Measurements from ENCODE around the gene GSE1.

Gene GSE1

DNA sequence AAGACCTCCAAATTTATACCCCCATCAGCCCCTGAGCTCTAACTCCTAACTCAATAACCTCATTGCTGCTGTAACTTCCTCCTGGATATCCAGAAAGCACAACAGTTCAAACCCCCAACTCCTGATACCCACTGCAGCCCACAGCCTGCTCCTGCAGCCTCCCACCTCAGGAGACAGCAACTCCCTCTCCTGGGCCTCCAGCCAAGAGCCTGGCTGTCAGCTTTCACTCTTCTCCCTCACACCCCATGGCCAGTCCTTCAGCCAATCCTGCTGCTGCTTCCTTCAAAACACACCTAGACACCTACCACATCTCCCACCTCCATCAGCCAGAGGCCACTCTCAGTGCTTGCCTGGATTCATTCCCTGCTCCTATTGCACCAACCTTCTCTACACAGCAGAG is 70.2 kb downstream of the GSE1 start:
- no peak for DNase-seq

DNA sequence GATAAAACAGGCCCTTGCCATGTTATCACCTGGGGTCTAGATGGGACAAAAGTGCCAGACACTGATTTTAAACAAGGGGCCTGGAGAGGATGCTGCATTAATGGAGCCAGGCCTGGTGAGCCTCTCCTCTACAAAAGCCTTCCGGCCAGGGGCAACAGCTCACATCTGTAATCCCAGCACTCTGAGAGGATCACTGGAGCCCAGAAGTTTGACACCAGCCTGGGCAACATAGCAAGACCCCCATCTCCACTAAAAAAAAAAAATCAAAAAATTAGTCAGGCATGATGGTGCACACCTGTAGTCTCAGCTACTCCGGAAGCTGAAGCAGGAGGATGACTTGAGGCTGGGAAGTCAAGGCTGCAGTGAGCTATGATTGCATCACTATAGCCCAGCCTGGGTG is 72.1 kb downstream of the GSE1 start:
- DNase-seq: no peak

DNA sequence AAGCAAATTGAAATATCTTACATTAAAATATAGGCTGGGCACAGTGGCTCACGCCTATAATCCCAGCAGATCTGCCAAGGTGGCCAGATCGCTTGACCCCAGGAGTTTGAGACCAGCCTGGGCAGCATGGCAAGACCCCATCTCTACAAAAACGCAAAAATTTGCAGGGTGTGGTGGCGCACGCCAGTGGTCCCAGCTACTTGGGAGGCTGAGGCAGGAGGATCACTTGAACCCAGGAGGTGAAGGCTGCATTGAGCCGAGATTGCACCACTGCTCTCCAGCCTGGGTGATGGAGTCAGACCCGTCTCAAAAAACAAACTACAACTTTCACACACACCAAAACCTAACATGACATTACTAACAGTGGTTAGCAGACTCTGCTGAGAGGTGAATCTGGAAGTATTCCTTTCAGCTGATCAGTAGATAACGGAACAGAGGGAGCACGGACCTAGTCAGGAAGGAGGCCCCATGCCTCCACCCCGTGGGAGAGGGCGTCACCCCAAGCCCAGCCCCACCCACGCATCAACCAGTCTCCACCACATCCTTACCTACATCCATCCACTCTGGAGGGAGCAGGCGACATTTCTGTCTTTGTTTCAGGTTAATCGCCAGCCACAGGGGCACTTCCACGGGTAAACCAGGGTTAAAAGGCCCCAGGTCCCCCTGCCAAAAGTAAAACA is 73.9 kb downstream of the GSE1 start:
- no peak for DNase-seq

DNA sequence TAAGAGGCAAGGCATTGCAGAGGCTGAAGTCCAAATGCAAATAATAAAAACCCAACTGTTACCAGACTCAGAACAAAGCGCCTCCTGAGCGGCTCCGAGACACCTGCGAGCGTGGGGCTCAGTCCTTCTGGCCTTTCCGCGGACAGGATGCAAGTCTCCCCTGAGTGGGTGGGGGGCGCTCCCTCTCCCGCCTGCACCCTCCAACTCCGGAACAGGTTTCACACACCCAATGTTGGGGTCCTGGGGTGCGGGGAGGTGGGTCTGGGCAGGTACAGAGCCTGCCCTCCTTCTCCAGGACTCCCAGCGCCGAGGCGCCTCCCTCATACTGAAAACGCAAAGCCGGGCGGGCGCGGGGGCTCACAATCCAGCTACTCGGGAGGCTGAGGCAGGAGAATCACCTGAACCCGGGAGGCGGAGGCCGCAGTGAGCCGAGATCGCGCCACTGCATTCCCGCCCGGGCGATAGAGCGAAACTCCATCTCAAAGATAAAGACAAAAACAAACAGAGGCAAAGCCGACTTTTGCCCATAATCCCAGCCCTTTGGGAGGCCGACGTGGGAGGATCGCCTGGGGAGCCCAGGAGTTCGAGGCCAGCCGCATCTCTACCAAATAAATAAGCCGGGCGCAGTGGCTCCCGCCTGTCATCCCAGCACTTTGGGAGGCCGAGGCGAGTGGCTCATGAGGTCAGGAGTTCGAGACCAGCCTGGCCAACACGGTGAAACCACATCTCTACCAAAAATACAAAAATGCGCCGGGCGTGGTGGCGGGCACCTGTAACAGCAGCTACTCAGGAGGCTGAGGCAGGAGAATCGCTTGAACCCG is 74.7 kb downstream of the GSE1 start:
- DNase-seq: no peak

DNA sequence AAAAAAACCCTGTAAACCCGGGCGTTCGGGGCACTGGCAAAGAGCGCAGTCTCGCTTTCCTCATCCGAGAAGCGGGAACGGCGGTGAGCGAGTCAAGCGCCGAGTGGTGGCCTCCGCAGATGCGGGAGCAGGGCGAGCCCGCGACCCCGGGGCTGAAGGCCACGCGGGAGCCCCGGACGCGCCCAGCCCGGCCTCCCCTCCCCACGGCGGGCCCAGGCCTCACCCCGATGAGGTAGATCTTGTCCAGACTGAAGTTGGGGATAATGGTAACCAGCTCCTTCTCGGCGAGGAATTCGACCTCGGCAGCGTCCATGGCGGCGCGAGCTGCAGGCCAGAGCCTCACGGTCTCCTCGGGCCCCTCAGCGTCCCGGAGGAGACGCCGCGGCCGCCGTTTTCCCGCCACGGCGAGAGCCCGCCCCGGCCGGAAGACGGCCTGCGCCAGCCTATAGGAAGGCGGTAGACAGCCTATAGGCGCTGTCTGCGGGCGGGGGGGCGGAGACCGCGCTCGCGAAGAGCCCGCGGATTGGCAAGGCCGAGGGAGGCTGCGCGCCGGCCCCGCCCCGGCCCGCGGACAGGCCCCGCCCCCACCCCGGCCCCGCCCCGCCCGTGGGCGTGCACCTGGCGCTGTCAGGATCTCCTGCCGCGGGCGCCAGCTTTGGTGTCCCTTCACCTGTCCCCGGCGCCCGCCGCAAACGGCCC is 75.6 kb downstream of the GSE1 start, which contains the start of gene GINS2:
Gene GINS2 (minus strand): TSS at position 369 of the 699 bp plus-strand sequence. CDS start 56 bp downstream, at position 313.
- peak; percentile 92 for DNase-seq

DNA sequence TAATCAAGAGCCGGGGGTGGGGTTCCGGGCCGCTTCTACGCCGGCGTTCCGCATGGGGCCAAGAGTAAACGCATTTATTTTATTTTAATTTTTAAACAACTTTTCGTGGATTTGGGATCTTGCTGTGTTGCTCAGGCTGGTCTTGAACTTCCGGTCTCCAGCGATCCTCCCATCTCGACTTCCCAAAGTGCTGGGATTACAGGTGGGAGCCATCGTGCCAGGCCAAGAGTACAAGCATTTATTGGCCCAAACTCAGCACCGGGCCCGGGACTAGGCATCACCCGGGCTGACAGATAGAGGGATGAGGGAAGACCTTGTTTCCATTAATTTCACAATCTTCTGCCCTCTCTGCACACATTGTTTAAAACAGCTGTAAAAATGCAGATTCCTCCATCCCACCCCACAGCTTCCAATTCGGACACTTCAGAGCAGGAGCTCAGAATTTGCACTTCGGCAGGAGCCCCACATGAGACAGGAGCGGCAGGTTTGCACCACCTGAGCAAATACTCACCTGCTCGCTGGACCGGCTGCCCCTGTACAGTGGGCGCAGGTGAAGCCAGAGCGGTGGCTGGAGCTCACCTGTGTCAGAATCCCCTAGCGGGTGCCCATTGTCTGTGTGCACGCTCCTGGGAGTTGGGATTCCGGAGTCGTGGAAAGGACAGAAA is 76.3 kb downstream of the GSE1 start:
- DNase-seq: no peak

DNA sequence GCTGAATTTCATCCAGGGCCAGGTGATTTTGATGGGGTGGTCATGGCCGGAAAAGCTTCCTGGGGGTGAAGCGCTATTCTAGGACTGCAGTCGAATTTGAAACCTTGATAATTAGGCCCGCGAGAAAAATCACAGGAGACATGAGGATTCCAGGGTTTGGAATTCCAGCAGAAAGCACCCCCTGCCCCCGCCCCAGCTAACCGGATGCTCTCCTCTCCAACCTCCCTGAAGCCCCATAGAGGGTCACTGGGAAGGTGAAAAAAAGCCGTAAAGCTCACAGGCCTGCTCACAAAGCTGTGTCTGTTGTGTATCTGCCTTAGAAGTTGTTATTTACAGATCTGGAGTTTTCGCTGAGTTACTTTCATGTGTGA is 76.8 kb downstream of the GSE1 start:
- DNase-seq: no peak

DNA sequence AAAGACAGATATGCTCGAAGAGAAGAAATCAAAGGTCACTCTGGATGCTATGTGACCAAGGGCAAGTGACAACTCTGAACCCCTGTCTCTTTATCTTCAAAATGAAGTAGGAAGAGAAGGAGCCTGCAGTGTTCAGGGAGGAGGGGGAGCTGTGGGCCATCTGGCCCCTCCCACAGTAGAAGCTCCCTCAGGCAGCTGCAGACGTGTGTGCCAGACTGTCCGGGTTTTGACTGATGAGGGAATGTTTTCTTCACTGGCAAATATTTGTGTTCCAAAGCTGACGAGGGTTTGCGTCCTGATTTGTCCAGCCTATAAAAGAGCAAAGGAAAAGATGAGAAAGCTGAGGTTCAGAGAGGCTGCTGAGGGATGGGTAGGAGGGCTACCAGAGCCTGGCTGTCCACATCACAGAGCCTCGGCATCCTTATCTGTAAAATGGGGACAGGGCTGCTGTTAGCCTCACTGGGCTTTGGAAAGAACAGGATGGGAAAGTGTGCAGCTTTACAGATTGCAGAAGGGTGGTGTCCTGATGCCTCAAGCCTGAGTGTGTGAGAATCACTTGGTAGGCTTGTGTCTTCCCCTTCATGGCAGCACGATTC is 77.4 kb downstream of the GSE1 start:
- DNase-seq: no peak

DNA sequence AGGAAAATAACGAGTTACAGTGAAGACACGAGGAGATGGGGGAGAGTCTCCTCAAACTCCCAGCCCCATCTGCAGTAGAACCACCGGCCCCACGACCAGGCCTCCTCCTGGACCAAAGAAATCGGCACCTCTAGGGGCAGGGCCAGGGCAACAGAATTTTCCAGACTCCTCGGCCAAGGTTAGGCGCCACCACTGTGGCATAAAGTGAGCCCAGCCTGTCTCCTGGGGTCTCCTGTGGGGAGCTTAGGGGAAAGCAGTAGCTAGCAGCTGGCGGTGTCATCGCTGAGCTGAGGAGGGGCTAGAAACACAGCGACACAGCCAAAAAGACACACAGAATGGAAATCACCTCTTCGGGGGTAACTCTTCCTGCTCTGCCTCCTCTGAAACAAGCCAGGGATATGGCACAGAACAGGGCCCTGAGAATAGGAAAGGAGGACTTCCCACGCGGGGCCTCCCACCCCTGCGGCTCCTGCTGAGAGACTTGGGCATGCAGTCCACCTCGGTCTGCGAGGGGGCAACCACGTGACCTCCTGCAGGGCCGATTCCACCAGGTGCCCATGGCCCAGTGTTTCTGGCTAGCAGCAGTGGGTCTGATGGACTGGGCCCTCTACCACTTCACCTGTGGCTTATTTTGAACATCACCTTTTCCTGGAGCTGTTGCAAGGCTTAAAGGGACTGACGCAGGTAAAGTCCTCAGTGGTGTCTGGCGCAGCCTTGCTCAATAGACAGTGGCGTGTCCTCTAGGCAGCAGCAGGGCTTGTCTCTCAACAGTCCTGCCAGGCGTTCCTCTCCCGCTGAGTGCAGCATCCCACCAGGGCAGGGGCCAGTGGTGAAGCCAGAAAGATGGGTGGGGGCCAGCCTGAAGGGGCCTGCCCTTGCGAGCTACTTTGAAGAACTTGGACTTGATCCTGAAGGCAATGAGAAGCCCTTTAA is 82.3 kb downstream of the GSE1 start:
- no peak for DNase-seq

DNA sequence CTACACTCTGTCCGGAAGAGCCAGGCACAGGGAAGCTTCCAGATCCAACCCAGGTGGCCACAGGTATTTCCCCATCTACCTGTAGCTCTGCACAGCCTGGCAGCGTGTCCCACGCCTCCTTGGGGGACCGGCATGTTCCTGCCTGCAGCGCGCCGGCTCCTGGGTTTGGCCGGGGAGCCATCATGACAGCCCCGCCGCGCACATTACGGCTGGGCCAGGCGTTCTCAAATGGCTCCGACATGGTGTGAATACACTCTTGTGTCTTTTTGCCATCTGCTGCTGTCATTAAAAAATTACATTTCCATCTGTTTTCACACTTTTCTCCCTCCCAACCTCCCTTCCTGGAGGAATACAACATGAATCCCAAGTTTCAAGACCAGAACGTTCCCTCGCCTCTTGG is 83.7 kb downstream of the GSE1 start:
- DNase-seq: no peak

DNA sequence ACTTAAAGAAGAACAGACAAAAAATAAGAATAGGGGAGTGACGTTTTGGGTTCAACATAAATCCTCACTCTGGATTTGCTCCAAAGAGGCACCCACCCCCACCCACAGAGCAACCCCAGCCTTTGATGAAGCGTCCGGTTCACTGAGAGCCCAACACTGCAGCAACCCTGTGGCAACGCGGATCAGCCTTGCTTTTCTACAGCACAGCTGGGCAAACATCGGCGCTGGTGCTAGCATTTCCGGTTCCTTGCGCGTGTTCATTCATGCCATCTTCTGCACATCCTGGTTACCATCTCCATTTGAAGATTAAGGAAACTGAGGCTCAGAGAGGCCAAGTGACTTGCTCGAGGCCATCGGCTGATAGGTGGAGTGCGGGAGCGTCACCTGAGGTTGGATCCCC is 84.3 kb downstream of the GSE1 start:
- no peak for DNase-seq

DNA sequence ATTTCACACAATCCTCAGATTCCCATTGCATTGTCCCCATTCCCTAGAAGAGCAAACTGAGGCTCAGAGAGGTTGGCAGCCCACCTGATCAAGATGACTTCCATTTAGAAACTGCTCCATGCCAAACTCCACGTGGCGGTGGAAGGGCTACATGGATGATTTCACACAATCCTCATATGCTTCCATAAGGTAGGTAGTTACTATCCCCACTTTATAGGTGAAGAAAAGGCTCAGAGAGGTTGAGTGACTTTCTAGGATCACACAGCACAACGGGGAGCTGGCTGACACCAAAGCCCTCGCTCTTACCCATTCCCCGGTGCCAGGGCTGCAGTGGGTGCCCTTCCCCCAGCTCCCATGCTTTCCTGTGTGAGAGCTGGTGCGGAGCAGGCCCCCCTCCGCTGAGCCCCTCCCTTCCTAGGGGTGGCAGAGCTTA is 85.4 kb downstream of the GSE1 start:
- DNase-seq: no peak

DNA sequence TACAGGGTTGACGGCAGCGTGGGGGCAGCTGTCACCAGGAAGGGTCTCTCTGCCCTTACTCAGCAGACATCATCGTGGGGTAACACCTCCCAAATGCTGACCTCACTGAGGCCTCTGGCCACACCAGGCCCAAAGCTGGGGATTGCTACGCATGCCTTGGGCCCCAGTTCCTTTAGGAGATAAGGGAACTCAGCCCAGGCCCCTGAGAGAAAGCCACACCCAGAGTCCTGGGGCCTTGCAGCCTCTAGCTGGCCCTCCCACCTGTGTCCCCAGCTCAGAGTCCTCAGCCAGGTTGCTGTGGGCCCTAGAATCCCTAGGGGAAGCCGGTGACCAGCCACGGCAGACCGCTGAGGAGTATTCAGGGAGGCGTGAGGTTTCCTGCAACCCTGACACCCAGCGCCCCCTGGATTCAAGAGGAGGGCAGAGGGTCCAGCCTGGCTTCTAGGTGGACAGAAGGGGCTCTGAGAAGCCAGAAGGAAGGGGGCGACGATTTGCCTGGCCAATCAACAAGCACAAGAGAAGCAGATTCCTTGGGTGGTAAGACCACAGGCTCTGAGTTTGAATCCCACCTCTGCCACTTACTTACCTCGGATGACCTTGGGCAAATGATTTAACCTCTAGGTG is 85.9 kb downstream of the GSE1 start:
- DNase-seq: no peak

DNA sequence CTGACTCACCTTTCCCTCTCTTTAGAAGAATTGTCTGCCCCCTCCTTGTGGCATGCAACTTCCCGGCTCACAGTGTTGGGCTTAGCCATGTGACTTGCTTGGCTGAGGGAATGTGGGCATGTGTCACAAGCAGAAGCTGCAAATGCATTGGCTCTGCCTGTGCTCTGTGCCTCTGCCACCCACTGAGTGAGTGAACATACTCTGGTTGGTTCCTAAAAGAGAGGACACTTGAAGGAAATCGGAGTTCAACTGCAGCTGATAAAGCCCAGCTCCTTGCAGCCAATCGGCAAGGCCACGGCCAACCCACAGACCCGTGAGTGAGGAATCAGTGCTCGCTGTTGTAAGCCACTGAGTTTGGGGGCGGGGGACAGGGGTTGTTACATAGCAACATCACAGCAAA is 86.5 kb downstream of the GSE1 start:
- no peak for DNase-seq

DNA sequence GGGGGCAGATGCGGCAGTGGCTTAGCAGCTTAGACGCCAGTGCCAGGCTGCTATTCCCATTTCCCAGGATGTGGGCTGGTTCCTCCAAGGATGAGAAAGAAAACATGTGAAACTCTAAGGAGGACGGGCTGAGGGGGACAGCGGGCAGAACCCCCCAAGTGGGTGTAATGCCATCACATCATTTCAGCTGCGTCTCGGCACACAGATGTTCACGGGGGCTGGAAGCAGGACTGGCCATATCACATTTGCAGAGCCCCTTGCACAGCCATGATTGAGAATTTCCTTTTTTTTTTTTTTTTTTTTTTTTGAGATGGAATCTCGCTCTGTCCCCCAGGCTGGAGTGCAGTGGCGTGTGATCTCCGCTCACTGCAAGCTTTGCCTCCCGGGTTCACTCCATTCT is 90.9 kb downstream of the GSE1 start:
- no peak for DNase-seq

DNA sequence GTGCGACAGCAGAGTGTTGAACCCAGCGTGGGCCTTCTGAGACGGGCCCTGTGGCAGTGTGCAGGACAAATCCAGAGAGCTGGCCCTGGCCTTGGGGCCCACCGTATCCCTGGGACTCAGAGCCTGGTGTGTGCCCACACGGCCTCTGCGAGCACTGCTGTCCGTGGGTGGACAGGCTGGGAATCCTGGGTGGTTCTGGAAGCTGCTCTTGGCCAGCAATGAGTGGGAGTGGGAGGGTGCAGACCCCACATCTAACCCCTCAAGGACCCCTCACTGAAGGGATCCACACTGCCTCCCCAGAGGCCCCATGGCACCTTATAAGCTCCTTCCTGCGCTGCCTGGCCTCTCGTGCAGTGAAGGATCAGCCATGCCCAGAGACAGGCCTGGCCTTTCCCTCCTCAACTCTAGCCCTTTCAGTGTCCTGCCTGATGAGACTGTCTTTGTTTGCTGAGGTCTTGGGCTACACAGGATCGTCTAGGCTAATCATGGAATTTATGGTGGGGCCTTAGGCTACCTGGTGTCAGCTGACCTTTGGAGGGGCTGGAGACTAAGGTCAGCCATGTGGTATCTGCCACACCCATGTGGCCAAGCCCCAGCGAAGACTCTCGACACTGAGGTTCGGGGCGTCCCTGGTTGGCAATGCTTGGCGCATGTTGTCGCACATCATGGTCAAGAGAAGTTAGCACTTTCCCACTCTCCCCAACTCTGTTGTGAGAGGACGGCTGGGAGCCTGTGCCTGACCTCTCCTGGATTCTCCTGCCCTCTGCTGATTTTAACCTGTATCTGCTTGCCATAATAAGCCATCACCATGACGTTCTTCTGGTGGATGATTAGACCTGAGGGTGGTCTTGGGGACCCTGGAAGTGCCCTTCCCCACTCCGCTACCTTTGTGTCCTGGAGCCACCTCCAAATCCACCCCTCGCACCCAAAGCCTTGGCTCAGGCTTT is 92.1 kb downstream of the GSE1 start:
- DNase-seq: no peak

DNA sequence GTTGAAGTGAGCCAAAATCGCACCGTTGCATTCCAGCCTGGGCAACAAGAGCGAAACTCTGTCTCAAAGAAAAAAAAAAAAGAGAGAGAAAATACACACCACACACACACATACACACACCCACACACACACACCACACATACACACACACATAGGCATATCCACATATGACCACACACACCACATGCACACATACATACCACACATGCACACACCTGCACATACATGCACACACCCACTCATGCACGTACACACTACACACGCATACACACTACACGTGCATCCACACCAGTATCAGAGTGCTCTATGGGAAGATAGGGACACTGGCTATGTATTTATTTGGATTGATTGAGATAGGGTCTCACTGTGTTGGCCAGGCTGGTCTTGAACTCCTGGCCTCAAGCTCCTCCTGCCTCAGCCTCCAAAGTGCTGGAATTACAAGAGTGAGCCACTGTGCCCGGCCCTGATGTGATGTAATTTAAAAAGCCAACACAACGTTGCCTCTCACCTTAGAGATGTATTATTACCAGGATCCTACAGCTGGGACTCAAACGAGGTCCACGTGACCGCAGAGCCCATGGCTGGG is 93.4 kb downstream of the GSE1 start:
- no peak for DNase-seq

DNA sequence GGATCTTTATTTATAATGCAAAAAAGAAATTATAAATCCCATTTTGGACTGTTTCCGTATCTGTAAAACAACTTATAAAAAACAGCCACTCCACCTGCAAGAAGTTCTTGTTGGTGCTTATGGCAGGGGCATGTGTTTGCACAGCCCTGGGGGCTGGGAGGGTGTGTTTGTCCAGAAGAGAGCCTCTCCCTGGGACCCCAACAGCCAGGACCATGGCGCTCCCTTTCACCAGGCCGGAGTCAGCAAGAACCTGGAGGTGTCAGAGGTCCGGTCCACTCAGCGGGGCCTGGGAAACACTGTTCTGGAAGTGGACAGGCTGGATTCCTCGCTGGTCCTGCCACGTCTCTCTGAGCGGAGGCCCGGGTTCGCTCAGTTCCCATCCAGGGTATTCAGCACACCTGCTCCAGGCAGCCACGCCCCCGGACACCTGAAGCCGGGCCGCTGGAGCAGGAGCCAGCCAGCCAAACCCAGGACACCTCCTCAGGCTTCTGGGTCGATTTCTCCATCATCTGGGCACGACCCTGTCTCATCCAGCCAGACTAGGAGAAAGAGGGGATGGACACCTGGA is 94.5 kb downstream of the GSE1 start:
- no peak for DNase-seq

DNA sequence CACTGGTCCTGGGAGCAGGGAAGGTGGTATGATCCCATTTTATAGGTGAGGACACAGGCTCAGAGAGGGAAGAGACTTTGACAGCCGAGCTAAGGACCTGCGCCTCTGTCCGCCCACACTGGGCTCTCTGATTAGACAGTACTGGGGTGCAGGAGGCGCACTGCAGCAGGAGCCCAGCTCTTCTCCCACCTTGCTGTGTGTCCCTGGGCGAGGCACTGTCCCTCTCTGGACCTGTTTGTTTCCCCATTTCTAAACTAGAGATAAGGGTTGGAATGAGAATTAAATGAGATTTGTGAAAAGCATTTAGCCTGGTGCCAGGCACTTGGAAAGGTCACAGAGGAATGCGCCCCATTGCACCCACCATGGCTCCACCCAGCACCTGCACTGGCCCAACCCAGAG is 95.2 kb downstream of the GSE1 start:
- no peak for DNase-seq

All from CD4-positive, alpha-beta T cell treated with Interleukin-17A for 1 hour (primary cell).